ENCODE results near the gene ARID2. TPM values are rescaled to one million over a fixed set of nuclear protein-coding genes. Genes with fewer than 3 reads are reported as not detected.

Gene ARID2
- total RNA-seq, 4 donors from 2014 or later: 25.3 to 40.4 (median 30.6) TPM

DNA sequence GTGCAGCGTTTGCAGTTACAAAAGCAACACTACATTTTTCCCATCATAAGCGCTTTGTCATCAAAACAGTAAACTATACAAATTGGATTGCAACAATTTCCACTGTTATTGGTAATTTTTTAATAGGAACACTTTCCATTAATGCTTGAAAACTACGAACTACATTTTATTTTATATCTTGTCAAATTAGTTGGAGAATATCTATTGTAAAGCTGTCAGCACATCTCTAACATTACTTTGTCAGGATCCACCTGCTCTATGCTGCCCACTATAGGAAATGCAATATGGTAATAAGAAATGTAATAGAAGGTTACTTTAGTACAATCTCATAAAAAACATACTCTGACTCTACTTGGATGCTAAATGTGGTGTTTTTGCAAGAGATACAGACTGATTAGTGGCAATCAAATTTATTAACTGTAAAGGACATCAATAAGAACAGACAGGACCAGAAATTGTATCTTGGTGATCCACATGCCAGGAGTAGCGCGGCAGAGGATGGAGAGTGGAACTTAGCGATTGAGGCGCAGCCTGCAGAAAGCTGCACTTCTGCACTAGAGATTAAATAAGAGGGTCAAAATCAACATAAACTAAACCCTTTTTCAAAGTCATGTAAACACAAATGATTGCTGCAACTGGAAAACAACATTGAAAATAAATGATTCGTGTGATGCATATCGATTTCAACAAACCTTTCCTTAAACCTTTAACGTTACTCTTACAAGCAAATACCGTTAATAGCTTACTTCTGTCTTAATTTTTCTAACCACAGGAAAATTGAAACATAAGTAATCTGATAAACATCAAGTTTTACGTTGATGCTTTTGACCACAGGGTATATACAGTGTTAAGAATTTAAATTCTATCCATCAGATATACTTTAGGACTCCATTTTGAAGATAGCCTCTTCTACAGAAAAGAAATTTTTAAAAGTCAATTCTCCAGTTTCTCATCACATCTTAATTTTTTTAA lies 3.6 kb upstream of the ARID2 start:
- 7 to 8% methylated on average over 12 of the region's 12 CpGs for WGBS, 2 donors
- TF ChIP-seq POLR2A (IDR thresholded peaks at IDR 0.05): no peak
- TF ChIP-seq, protein P1, sequence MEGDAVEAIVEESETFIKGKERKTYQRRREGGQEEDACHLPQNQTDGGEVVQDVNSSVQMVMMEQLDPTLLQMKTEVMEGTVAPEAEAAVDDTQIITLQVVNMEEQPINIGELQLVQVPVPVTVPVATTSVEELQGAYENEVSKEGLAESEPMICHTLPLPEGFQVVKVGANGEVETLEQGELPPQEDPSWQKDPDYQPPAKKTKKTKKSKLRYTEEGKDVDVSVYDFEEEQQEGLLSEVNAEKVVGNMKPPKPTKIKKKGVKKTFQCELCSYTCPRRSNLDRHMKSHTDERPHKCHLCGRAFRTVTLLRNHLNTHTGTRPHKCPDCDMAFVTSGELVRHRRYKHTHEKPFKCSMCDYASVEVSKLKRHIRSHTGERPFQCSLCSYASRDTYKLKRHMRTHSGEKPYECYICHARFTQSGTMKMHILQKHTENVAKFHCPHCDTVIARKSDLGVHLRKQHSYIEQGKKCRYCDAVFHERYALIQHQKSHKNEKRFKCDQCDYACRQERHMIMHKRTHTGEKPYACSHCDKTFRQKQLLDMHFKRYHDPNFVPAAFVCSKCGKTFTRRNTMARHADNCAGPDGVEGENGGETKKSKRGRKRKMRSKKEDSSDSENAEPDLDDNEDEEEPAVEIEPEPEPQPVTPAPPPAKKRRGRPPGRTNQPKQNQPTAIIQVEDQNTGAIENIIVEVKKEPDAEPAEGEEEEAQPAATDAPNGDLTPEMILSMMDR (IDR thresholded peaks at IDR 0.05): peak in 1 of 3 donors; percentile 36

DNA sequence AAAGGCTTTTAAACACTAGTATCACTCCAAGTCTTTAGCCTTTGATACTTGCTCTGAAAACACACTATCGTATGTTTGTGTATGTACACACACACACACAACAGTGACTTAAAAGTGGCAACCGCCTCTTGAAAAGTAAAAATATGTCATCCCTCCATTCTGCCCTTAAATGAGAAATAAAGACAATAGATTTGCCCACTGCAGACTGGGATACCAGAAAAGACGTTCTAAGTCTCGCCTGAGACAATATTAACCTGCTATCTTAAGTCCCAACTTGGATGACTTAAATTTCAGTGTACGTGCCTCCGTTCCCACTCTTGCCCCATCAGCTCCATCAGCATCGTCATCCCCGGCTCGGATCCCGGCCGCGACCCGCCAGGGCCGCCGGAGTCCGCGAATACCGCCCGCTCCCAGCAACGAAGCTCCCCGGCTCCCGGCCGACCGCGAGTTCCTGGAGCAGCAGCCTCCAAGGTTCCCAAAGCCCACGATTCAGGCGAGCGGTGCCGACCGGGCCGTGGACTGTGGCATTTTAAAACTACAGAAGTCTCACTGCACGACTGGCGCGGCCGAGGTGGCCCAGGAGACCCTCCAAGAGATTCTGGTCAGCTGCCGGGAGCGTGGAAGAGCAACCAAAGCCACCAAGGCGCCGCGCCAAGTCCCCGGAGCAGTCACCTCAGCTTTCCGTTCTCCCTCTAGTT lies 2.8 kb upstream of the ARID2 start:
- peak; percentile 51 to 94 for DNase-seq (ENCODE audit: low spot score in 2 of 2)
- TF ChIP-seq, protein P1 (IDR thresholded peaks at IDR 0.05): no peak
- no peak for TF ChIP-seq POLR2A (IDR thresholded peaks at IDR 0.05)
- peak overlapping the region; percentile 80 for H3K4me3 ChIP-seq (ENCODE audit: low read depth, poor library complexity, severe bottlenecking)
- intact Hi-C loops (cut with DNase I; ENCODE audit: low total_unique reads): no loop called here
- 0 to 1% methylated on average over 36 to 41 of the region's 42 CpGs for WGBS, 2 donors

More for the DNA sequence above, 3.6 kb upstream of the ARID2 start:
- DNase-seq (ENCODE audit: low spot score in 2 of 2): no peak
- intact Hi-C loops (cut with DNase I; ENCODE audit: low total_unique reads): no loop called here
- peak overlapping the region; percentile 80 for H3K4me3 ChIP-seq (ENCODE audit: low read depth, poor library complexity, severe bottlenecking)

DNA sequence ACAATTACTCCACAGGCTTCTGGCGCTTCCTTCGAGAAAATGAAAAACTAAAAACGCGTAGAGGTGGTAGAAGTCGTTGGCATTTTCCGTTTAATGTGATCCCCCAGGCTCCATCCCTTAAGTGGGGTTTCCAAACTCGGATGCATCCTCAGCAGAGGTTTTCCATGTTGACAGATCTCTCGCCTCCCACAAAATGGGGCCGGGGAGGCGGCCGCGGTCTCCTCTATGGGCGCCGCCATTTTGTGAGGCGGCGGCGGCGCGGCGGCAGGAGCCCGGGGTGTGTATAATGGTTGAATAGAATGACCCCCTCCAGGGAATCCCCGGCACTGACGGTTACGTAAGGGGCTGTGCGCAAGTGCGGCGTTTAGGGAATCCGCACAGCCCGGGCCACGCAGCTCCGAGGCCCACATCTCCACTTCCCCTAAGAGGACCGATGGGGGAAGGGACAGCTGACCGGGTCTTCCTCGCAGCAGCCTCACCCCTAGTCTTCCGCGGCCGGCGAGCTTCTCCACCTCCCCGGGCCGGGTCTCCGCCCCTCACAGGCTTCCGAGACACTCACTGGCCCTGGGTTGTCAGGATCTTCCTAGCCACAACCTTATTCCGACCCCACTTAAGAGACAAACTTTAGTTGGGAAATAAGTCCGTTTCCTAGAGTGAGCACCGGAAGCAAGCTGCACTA lies 2.1 kb upstream of the ARID2 start:
- intact Hi-C loops (cut with DNase I; ENCODE audit: low total_unique reads): no loop called here
- no peak for TF ChIP-seq POLR2A (IDR thresholded peaks at IDR 0.05)
- TF ChIP-seq, protein P1 (IDR thresholded peaks at IDR 0.05): no peak
- H3K4me3 ChIP-seq (ENCODE audit: low read depth, poor library complexity, severe bottlenecking): peak overlapping the region; percentile 80
- DNase-seq (ENCODE audit: low spot score in 2 of 2): peak; percentile 92 to 97
- WGBS, 2 donors: 1% methylated on average over 39 to 45 of the region's 45 CpGs

DNA sequence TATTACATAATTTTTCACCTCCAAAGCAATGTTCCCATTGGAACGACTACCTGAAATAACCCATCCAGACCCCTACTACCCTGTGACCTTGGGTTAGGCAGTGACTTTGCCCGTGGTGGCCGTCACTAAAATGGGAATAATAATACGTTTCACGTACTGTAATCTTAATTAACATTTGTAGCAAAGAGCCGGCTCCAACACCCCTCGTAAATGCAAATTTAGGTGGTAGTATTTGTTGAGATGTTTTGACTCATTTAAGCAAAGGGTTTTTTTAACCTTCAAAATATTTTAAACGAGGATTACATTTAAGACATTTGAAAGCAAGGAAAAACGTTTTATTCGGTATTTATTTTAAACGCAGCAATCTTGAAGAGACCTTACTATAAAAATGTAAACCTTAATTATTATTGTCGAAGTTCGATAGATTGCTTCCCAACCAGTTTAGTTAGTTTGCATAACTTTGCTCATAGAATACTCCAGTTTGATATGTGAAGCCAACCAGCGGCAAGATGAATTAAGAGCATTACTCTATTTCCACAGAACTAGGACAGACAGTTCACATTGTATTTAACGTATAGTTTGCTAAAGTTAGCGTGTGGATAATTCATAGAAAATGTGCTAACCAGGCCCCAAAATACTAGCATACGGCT lies 1.4 kb upstream of the ARID2 start:
- no peak for DNase-seq (ENCODE audit: low spot score in 2 of 2)
- intact Hi-C loops (cut with DNase I; ENCODE audit: low total_unique reads): no loop called here
- 0 to 1% methylated on average over 17 of the region's 17 CpGs for WGBS, 2 donors
- no peak for TF ChIP-seq POLR2A (IDR thresholded peaks at IDR 0.05)
- TF ChIP-seq, protein P1 (IDR thresholded peaks at IDR 0.05): no peak
- peak overlapping the region; percentile 80 for H3K4me3 ChIP-seq (ENCODE audit: low read depth, poor library complexity, severe bottlenecking)

DNA sequence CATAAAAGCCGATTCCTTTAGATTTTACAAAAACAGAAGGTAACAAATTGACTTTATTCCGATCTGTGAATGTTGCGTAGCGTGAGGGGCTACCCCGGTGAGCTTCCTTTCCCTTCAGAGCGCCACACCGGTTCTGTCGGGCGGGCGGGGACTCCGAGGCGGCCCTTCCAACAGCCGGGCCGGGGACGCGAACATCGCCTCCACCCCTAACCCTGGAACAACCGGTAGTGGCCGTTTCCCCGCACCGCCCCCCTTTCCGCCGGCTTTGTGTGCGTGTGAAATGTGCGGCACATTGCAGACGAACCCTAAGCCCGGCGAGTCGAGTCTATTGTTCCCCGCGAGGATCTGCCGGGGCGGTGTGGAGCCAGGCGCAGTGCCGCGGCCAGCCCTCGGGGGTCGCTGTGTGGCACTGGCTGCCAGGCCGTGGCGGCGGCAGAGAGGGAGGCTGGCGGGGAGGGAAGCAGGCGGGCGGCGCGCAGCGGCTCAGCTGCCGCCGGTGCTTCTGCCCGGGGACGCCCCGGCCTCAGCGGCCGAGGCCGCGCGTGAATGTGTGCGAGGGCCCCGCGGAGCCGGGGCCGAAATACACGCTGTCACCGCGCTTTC lies 775 bp upstream of the ARID2 start:
- peak in 1 of 2 donors; percentile 33 for TF ChIP-seq POLR2A (IDR thresholded peaks at IDR 0.05)
- TF ChIP-seq, protein P1 (IDR thresholded peaks at IDR 0.05): peak in 2 of 3 donors; percentile 62 to 97
- H3K4me3 ChIP-seq (ENCODE audit: low read depth, poor library complexity, severe bottlenecking): peak overlapping the region; percentile 70
- intact Hi-C loops (cut with DNase I; ENCODE audit: low total_unique reads): no loop called here
- WGBS, 2 donors: 0% methylated on average over 30 to 61 of the region's 65 CpGs
- DNase-seq (ENCODE audit: low spot score in 2 of 2): peak; percentile 96 to 99
